ENCODE data around the gene IAH1. TPM values are rescaled to one million over a fixed set of nuclear protein-coding genes. Genes with fewer than 3 reads are reported as not detected.

IAH1 gene
- total RNA-seq, 1 experiment from 2014 or later = 39.3 TPM

GRCh38 chr2:9463698-9464034, 10.7 kb upstream of the IAH1 start:
- no peaks in the 10 kb centered on the region for H3F3A ChIP-seq (ENCODE audit: low read length, unreplicated experiment)
- ATAC-seq (peak; percentile 29; the same call in 1 of the 2 replicates), DNase-seq (no peak)
- POLR2A ChIA-PET (ENCODE audit: unreplicated experiment) = no interaction called here
- no peaks in the 10 kb centered on the region for H4K20me1 ChIP-seq (ENCODE audit: low read length)
- H3K9ac ChIP-seq (ENCODE audit: low read length) = no peak overlapping the region
- peaks cover 16% of the 10 kb centered on the region for H3K36me3 ChIP-seq (ENCODE audit: low read depth, low read length)
- no peaks in the 10 kb centered on the region for H3K27me3 ChIP-seq (ENCODE audit: low read length)
- TF ChIP-seq, protein P1, sequence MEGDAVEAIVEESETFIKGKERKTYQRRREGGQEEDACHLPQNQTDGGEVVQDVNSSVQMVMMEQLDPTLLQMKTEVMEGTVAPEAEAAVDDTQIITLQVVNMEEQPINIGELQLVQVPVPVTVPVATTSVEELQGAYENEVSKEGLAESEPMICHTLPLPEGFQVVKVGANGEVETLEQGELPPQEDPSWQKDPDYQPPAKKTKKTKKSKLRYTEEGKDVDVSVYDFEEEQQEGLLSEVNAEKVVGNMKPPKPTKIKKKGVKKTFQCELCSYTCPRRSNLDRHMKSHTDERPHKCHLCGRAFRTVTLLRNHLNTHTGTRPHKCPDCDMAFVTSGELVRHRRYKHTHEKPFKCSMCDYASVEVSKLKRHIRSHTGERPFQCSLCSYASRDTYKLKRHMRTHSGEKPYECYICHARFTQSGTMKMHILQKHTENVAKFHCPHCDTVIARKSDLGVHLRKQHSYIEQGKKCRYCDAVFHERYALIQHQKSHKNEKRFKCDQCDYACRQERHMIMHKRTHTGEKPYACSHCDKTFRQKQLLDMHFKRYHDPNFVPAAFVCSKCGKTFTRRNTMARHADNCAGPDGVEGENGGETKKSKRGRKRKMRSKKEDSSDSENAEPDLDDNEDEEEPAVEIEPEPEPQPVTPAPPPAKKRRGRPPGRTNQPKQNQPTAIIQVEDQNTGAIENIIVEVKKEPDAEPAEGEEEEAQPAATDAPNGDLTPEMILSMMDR (conservative IDR thresholded peaks at IDR 0.05; ENCODE audit: low read depth, low read length) = no peak
- TF ChIP-seq EZH2phosphoT487 (IDR thresholded peaks at IDR 0.05; ENCODE audit: borderline replicate concordance, low read length) = no peak
- TF ChIP-seq EZH2 (IDR thresholded peaks at IDR 0.05; ENCODE audit: low read length, unreplicated experiment) = no peak
- H3K79me2 ChIP-seq (ENCODE audit: low read length) = no peaks in the 10 kb centered on the region
- CTCF ChIA-PET = no interaction called here
- H2AFZ ChIP-seq (ENCODE audit: low read length) = no peak overlapping the region
- H3K9me3 ChIP-seq (ENCODE audit: low read length) = no peaks in the 10 kb centered on the region
- no peak overlapping the region for H3K27ac ChIP-seq (ENCODE audit: low read length)
- H3K4me1 ChIP-seq (ENCODE audit: insufficient read depth, low read length) = no peaks in the 10 kb centered on the region
- H3K9me2 ChIP-seq (replicated peaks; ENCODE audit: low read length) = no peaks in the 10 kb centered on the region
- intact Hi-C loops (cut with micrococcal nuclease) = no loop called here
- no peak overlapping the region for H3K4me3 ChIP-seq (ENCODE audit: low read length)
- BruUV-seq (replicated peaks) = no TSS peak
- H3K4me2 ChIP-seq (ENCODE audit: low read length) = no peak overlapping the region

- H3K4me3 ChIP-seq (ENCODE audit: low read length) = no peak overlapping the region
- no peak overlapping the region for H3K27ac ChIP-seq (ENCODE audit: low read length)
- no peak for ATAC-seq
- H3K4me1 ChIP-seq (ENCODE audit: insufficient read depth, low read length) = no peaks in the 10 kb centered on the region
- CTCF ChIA-PET = no interaction called here
- POLR2A ChIA-PET (ENCODE audit: unreplicated experiment) = no interaction called here
- no peaks in the 10 kb centered on the region for H3F3A ChIP-seq (ENCODE audit: low read length, unreplicated experiment)
- no peaks in the 10 kb centered on the region for H3K9me2 ChIP-seq (replicated peaks; ENCODE audit: low read length)
- intact Hi-C loops (cut with micrococcal nuclease) = no loop called here
- no peak overlapping the region for H3K4me2 ChIP-seq (ENCODE audit: low read length)
- H4K20me1 ChIP-seq (ENCODE audit: low read length) = no peaks in the 10 kb centered on the region
- DNase-seq = no peak
- no TSS peak for BruUV-seq (replicated peaks)
- H3K9ac ChIP-seq (ENCODE audit: low read length) = no peak overlapping the region
- no peaks in the 10 kb centered on the region for H3K27me3 ChIP-seq (ENCODE audit: low read length)
- no peaks in the 10 kb centered on the region for H3K9me3 ChIP-seq (ENCODE audit: low read length)
- no peak overlapping the region for H2AFZ ChIP-seq (ENCODE audit: low read length)
- no peak for TF ChIP-seq EZH2phosphoT487 (IDR thresholded peaks at IDR 0.05; ENCODE audit: borderline replicate concordance, low read length)
- TF ChIP-seq, protein P1 (conservative IDR thresholded peaks at IDR 0.05; ENCODE audit: low read depth, low read length) = no peak
- no peak for TF ChIP-seq EZH2 (IDR thresholded peaks at IDR 0.05; ENCODE audit: low read length, unreplicated experiment)
- H3K36me3 ChIP-seq (ENCODE audit: low read depth, low read length) = peaks cover 19% of the 10 kb centered on the region
- no peaks in the 10 kb centered on the region for H3K79me2 ChIP-seq (ENCODE audit: low read length)
Measured at GRCh38 chr2:9465170-9465569, 9.2 kb upstream of the IAH1 start.

GRCh38 chr2:9466147-9466683, 8.1 kb upstream of the IAH1 start:
- Histone ChIP-seq H3K27me3 (ENCODE audit: low read length) (no peaks in the 10 kb centered on the region), H3K79me2 (ENCODE audit: low read length) (no peaks in the 10 kb centered on the region), H3K27ac (ENCODE audit: low read length) (no peak overlapping the region), H4K20me1 (ENCODE audit: low read length) (no peaks in the 10 kb centered on the region), H2AFZ (ENCODE audit: low read length) (no peak overlapping the region), H3K9me3 (ENCODE audit: low read length) (no peaks in the 10 kb centered on the region), H3F3A (ENCODE audit: low read length, unreplicated experiment) (no peaks in the 10 kb centered on the region), H3K36me3 (ENCODE audit: low read depth, low read length) (peaks cover 19% of the 10 kb centered on the region), H3K9ac (ENCODE audit: low read length) (no peak overlapping the region), H3K9me2 (replicated peaks; ENCODE audit: low read length) (no peaks in the 10 kb centered on the region), H3K4me2 (ENCODE audit: low read length) (no peak overlapping the region), H3K4me1 (ENCODE audit: insufficient read depth, low read length) (no peaks in the 10 kb centered on the region), H3K4me3 (ENCODE audit: low read length) (no peak overlapping the region)
- ChIA-PET CTCF (no interaction called here), POLR2A (ENCODE audit: unreplicated experiment) (no interaction called here)
- no peak for DNase-seq
- no TSS peak for BruUV-seq (replicated peaks)
- TF ChIP-seq, protein P1 (conservative IDR thresholded peaks at IDR 0.05; ENCODE audit: low read depth, low read length) = no peak
- TF ChIP-seq EZH2phosphoT487 (IDR thresholded peaks at IDR 0.05; ENCODE audit: borderline replicate concordance, low read length) (no peak), EZH2 (IDR thresholded peaks at IDR 0.05; ENCODE audit: low read length, unreplicated experiment) (no peak)
- intact Hi-C loops (cut with micrococcal nuclease) = no loop called here
- ATAC-seq = no peak
